ENCODE results near the gene MIGA1. TPM values are rescaled to one million over a fixed set of nuclear protein-coding genes. Genes with fewer than 3 reads are reported as not detected.
"Not testable (repeated sequence)": the region's sequence is repeated elsewhere in the genome, so short reads cannot be mapped to it uniquely, and the experiment has no call there.

MIGA1 gene, protein sequence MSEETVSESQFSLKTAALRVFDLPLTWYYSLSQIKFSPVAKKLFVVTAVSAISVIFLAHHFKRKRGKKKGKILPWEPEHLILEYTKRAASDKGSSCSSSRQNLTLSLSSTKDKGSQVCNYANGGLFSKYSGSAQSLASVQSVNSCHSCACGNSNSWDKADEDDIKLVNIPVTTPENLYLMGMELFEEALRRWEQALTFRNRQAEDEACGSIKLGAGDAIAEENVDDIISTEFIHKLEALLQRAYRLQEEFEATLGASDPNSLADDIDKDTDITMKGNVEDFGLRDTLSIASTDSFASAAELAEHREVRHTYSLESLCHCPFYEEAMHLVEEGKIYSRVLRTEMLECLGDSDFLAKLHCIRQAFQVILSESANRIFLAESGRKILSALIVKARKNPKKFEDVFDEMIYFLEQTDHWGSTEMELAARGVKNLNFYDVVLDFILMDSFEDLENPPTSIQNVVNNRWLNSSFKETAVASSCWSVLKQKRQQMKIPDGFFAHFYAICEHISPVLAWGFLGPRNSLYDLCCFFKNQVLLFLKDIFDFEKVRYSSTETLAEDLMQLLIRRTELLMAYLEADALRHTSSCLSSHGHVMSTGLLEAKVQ
- total RNA-seq, result 10 to 100 TPM; 21.4 to 22.2 TPM
- 10 to 100 TPM in 1 of 3 donors, 1 to 10 TPM in 2; 7.1 to 11.8 (median 8.8) TPM for polyA plus RNA-seq
- total RNA-seq, result 18.2 to 47.2 (median 31.7) reads per million in 6 experiments

DNA sequence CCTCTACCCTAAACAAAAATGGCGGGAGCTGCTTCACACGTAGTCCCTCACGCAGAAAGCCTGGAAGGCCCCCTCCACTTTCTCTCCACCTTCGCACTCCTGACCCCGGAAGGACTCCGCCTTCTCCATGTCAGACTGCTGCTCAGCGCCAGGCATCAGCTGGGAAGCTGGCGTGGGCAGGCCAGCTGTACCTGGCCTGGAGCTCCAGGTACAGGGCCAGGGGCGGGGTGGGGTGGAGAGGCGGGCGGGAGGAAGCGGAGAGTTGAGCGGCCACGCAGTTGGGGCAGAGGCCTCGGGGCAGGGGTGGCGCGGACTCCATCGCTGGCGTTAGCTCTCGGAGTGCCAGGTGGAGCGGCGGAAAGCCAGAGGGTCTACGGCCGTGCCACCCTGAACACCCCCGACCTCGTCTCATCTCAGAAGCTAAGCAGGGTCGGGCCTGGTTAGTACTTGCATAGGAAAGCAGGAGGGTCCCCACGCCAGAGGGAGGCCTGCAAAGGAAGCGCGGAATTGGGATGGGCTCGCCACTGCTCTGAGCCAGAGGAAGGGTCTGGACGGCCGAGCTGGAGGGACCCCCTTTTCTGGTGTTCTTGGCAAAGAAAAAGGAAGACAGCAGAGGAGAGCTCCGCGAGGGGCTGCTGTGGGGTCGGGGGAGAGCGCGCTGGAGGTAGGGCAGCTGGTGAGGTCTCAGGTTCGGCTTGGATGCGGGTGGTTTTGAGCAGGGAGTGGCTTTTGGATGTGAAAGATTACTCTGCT lies at the start of gene MIGA1:
Gene MIGA1 (plus strand): TSS at position 121 of the 753 bp plus-strand sequence. CDS start 3,604 bp downstream, outside the sequence.
- H3K27me3 Mint-ChIP-seq, result no peaks in the 10 kb centered on the region
- POLR2A ChIA-PET, result interaction anchor here (0.7 to 1.8 kb wide), 7 partner anchors 20 to 1994 kb away, joined by 3 to 22 read pairs (median 6); partner anchors contain the start of genes DNAJB4, FUBP1, RABGGTB and USP33
- peaks cover 0 to 17% (median 11%) of the 10 kb centered on the region in 3 donors for H3K36me3 Mint-ChIP-seq
- peaks cover 0 to 2% (median 0%) of the 10 kb centered on the region in 9 donors for H3K9me3 Mint-ChIP-seq
- H3K4me1 Mint-ChIP-seq, result peaks cover 24 to 45% (median 36%) of the 10 kb centered on the region in 4 donors
- DNase-seq, result peak; percentile 71 to 96 (median 88)
- H3K4me3 Mint-ChIP-seq, result peak within 1 kb of the TSS; percentile 91 to 97 (median 94)
- H3K27ac Mint-ChIP-seq, result peak within 1 kb of the TSS; percentile 92 to 96 (median 94)
- ATAC-seq, result peak; percentile 95 to 97

DNA sequence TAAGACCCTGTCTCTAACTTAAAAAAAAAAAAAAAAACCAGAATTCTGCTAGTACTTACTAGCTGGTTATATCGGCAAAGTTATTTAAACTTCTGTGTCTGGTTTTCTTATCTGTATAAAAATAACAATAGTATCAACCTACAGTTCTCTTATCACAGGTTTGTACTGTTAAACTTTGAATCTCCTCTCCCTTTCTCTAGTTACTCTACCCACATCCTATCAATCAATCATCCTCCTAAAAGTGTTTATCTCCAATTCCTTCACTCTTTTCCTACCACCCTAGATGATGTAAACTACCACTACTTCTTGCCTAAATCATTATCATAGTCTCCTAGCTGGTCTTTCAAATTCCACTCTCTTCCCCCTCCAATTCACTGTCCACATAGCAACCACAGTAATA lies 47.4 kb upstream of the MIGA1 start:
- H3K36me3 Mint-ChIP-seq, result peaks cover 7 to 77% (median 11%) of the 10 kb centered on the region in 3 donors
- H3K4me1 Mint-ChIP-seq, result peaks cover 0 to 7% (median 0%) of the 10 kb centered on the region in 4 donors
- no peak overlapping the region for H3K4me3 Mint-ChIP-seq
- DNase-seq (no peak), ATAC-seq (no peak)
- POLR2A ChIA-PET, result interaction anchor here (0.6 to 1.0 kb wide), 4 partner anchors 12 to 273 kb away, joined by 3 to 5 read pairs (median 4); partner anchors contain the start of gene DNAJB4
- no peaks in the 10 kb centered on the region for H3K27me3 Mint-ChIP-seq
- H3K27ac Mint-ChIP-seq, result peak overlapping the region in 5 of 10 donors; percentile 18 to 62 (median 28)
- H3K9me3 Mint-ChIP-seq, result no peaks in the 10 kb centered on the region

DNA sequence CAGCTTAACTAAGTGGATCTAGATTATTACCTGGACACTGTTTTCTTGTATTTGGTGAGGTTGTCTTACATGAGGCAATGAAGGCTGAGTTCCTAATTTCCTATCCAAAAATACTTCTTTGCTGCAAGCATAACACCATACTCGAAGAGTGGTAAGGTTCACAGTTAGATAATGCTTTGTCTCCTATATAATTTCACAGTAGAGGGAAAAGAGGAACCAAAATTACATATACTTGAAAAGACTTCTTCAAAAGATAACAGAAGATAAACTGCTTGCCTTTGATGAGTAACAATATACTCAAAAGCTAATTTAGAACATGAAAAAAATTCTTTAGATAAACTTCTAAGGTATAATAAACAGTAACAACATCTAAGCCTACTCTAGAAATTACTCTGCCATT lies 40.2 kb upstream of the MIGA1 start:
- no peaks in the 10 kb centered on the region for H3K27me3 Mint-ChIP-seq
- H3K27ac Mint-ChIP-seq, result no peak overlapping the region
- H3K36me3 Mint-ChIP-seq, result peaks cover 7 to 60% (median 14%) of the 10 kb centered on the region in 3 donors

DNA sequence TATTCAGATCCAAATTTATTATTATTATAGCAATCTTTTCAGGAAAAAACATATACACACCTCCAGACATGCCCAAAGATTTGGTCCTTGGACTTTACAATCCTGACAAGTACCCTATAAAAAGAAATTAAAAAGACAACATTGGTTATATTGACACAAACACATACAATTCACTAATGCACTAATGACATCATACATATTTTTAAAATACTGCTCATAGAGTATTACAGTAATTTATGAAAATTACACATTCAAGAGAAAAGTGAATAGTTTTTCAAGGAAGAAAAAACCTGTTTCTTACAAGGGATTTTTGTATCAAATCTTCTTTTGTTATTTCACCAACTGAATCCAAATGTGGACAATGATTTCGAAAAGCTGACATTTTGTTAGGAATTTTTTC lies 38.1 kb upstream of the MIGA1 start:
- Mint-ChIP-seq H3K27ac (no peak overlapping the region), H3K4me1 (peaks cover 20 to 38% (median 32%) of the 10 kb centered on the region in 4 donors), H3K4me3 (no peak overlapping the region), H3K36me3 (peaks cover under 1 to 61% (median 10%) of the 10 kb centered on the region in 3 donors), H3K9me3 (no peaks in the 10 kb centered on the region), H3K27me3 (no peaks in the 10 kb centered on the region)
- POLR2A ChIA-PET, result no interaction called here
- ATAC-seq (no peak), DNase-seq (no peak)

More for the DNA sequence above, 40.2 kb upstream of the MIGA1 start:
- H3K4me1 Mint-ChIP-seq, result peaks cover 5 to 18% (median 12%) of the 10 kb centered on the region in 4 donors
- no peak overlapping the region for H3K4me3 Mint-ChIP-seq
- POLR2A ChIA-PET, result no interaction called here
- ATAC-seq (no peak), DNase-seq (no peak)
- no peaks in the 10 kb centered on the region for H3K9me3 Mint-ChIP-seq

DNA sequence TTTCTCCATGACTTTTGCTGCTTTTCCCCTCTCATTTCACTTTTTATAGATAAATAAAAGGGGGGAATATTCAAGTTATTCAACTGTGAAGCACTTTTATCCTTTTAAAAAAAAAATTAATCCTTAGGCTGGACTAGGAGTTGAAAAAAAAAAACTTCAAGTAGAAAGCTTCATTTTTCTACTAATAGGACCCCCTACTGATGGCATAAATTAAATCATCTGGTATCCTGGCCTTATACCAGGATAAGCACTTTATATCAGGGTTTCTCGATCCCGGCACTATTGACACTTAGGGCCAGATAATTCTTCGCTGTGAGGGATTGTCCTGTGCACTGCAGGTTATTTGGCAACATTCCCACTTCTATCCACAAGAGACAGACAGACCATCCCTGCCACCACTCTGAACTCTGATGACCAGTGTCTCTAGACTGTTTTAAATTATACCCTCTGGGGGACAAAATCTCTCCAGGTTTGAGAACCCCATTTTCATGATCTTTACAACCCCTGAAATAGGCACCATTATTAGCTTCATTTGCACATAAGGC lies 37.4 kb upstream of the MIGA1 start:
- Mint-ChIP-seq H3K27ac (peak overlapping the region in 2 of 10 donors; percentile 36 to 43), H3K36me3 (peaks cover 0 to 55% (median 10%) of the 10 kb centered on the region in 3 donors), H3K4me3 (no peak overlapping the region), H3K9me3 (no peaks in the 10 kb centered on the region), H3K27me3 (no peaks in the 10 kb centered on the region), H3K4me1 (peaks cover 21 to 44% (median 39%) of the 10 kb centered on the region in 4 donors)
- DNase-seq, result no peak
- ATAC-seq, result no peak
- POLR2A ChIA-PET, result no interaction called here

DNA sequence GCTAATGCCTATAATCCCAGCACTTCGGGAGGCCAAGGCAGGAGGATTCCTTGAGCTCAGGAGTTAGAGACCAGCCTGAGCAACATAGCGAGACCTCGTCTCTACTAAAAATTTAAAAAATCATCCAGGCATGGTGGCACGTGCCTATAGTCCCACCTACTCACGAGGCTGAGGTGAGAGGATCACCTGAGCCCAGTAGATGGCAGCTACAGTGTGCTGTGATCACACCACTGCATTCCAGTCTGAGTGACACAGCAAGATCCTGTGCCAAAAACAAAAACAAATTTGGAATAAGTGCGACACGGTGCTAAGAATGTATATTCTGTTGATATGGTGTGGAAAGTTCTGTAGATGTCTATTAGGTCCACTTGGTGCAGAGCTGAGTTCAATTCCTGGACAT lies 34.9 kb upstream of the MIGA1 start:
- ATAC-seq, result no peak
- H3K27ac Mint-ChIP-seq, result peak overlapping the region in 2 of 10 donors; percentile 27 to 74
- POLR2A ChIA-PET, result interaction anchor here (0.6 to 1.2 kb wide), 2 partner anchors 12 to 28 kb away, joined by 3 to 4 read pairs; no protein-coding TSS in a partner anchor

DNA sequence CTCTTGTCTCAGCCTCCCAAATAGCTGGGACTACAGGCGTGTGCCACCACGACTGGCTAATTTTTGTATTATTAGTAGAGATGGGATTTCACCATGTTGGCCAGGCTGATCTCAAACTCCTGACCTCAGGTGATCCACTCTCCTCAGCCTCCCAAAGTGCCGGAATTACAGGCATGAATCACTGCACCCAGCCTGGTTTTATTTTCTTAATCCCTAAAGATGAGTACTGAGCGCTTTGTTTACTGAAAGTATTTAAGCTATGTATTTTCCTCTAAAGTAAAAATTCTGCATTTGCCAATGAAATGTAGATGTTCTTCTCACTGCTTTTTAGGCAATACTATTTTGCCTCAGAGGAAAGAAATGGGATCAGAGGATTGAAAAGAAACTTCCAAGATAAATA lies 30.0 kb upstream of the MIGA1 start:
- peak overlapping the region in 1 of 10 donors; percentile 29 for H3K27ac Mint-ChIP-seq
- POLR2A ChIA-PET, DNase-seq, H3K27me3 Mint-ChIP-seq, ATAC-seq, H3K9me3 Mint-ChIP-seq: not testable (repeated sequence)
- peak overlapping the region in 1 of 10 donors; percentile 20 for H3K4me3 Mint-ChIP-seq
- peaks cover 23 to 74% (median 70%) of the 10 kb centered on the region in 4 donors for H3K4me1 Mint-ChIP-seq
- H3K36me3 Mint-ChIP-seq, result peaks cover 0 to 17% (median 7%) of the 10 kb centered on the region in 3 donors

More for the DNA sequence above, 34.9 kb upstream of the MIGA1 start:
- peaks cover 0 to 35% (median 0%) of the 10 kb centered on the region in 3 donors for H3K36me3 Mint-ChIP-seq
- no peaks in the 10 kb centered on the region for H3K27me3 Mint-ChIP-seq
- no peaks in the 10 kb centered on the region for H3K9me3 Mint-ChIP-seq
- H3K4me1 Mint-ChIP-seq, result peaks cover 27 to 67% (median 62%) of the 10 kb centered on the region in 4 donors
- no peak for DNase-seq
- no peak overlapping the region for H3K4me3 Mint-ChIP-seq

DNA sequence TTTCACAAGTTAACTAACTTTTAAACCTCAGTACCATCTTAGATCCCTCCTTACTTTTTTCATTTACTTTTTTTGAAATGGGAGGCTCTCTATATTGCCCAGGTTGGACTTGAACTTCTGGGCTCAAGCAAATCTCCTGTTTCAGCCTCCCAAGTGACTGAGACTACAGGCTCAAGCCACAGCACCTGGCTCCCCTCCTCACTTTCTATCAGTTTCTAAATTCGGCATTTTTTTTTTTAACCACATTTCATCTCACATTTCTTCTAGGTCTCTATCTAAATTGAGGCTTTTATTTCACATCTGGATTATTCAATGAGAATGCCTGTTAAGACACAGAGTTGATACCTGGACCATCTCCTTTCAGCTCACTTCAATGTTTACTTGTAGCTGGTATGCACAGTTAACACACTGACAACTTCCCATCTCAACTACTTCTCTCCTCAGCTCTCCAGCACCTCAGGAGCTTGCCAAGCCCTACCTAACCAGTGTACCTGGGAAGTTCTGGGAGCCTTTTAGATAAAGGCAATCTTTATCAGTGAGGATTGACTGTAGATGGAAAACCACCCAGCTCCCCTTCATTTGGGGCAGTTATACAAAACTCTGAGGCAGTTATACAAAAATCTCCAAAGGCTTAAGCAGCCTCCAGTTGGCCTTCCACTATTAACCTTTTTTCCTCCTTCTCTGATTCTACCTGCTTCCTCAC lies 23.2 kb upstream of the MIGA1 start:
- H3K27me3 Mint-ChIP-seq, result no peaks in the 10 kb centered on the region
- peak overlapping the region in 9 of 10 donors; percentile 18 to 70 (median 51) for H3K27ac Mint-ChIP-seq
- peaks cover 0 to 2% (median 1%) of the 10 kb centered on the region in 3 donors for H3K36me3 Mint-ChIP-seq
- POLR2A ChIA-PET, result interaction anchor here (0.5 to 1.1 kb wide), 2 partner anchors 23 to 24 kb away, joined by 3 to 5 read pairs; partner anchors contain the start of gene MIGA1
- peaks cover 23 to 61% (median 48%) of the 10 kb centered on the region in 4 donors for H3K4me1 Mint-ChIP-seq
- no peak for DNase-seq
- H3K4me3 Mint-ChIP-seq, result peak overlapping the region in 9 of 10 donors; percentile 17 to 86 (median 50)
- ATAC-seq, result no peak
- H3K9me3 Mint-ChIP-seq, result no peaks in the 10 kb centered on the region

DNA sequence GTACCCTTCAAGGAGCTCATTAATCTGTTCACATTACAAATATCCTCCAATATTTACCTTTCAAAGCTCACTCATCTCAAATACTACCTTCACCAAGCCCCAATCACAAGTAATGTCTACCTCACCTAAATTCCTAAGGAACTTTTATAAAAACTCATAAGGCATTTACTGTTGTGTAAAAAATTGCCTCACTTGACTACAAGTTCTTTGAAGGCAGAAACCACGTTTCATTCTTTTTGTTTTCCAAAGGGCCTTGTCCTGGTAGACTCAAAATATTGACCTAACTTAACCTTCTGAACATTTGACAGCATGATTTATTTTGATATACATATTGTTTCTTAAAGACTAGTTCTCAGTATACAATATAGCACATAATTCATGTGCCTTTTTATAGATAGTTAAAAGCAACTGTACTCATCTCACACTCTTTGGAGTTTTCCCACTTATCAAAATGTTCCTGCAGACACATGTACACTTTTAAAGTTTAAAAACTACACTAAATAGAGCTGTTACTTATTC lies 22.3 kb upstream of the MIGA1 start:
- Mint-ChIP-seq H3K9me3 (no peaks in the 10 kb centered on the region), H3K27me3 (no peaks in the 10 kb centered on the region), H3K27ac (peak overlapping the region in 9 of 10 donors; percentile 21 to 85 (median 70)), H3K36me3 (no peaks in the 10 kb centered on the region), H3K4me3 (peak overlapping the region in 9 of 10 donors; percentile 17 to 97 (median 86)), H3K4me1 (peaks cover 23 to 59% (median 45%) of the 10 kb centered on the region in 4 donors)
- no peak for ATAC-seq
- DNase-seq, result no peak
- POLR2A ChIA-PET, result interaction anchor here (0.5 kb wide), 1 partner anchor 25 kb away, joined by 5 read pairs; no protein-coding TSS in a partner anchor

DNA sequence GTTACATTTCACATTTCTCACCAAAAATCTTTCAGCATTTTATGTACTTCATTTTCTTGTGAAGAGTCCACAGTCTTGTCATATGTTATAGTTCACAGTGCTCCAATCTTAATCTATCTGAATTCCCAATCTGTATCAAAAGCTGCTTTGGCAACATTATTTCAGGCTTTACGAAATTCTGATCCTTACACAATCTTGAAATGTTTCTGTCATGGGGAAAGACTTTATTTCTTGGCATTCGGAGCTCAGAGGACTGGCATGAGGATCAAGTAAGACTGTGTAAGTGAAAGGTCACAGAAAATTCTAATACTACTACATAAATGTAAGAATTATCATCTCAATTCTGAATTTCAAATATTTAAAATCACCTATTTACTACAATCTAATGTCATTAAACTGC lies 21.8 kb upstream of the MIGA1 start:
- Mint-ChIP-seq H3K9me3 (no peaks in the 10 kb centered on the region), H3K27ac (peak overlapping the region in 9 of 10 donors; percentile 2 to 85 (median 71)), H3K27me3 (no peaks in the 10 kb centered on the region), H3K4me1 (peaks cover 23 to 57% (median 44%) of the 10 kb centered on the region in 4 donors), H3K36me3 (no peaks in the 10 kb centered on the region), H3K4me3 (peak overlapping the region; percentile 17 to 97 (median 88))
- ATAC-seq, result no peak
- DNase-seq, result no peak
- POLR2A ChIA-PET, result no interaction called here

Data from naive thymus-derived CD8-positive, alpha-beta T cell (primary cell).